Measurements from ENCODE around the gene PARK7. TPM values are rescaled to one million over a fixed set of nuclear protein-coding genes. Genes with fewer than 3 reads are reported as not detected.

The PARK7 gene
- total RNA-seq, 4 donors from 2014 or later = 48.2 to 85.8 (median 73.5) TPM

- TF ChIP-seq POLR2A (IDR thresholded peaks at IDR 0.05) = no peak
- TF ChIP-seq, protein P1, sequence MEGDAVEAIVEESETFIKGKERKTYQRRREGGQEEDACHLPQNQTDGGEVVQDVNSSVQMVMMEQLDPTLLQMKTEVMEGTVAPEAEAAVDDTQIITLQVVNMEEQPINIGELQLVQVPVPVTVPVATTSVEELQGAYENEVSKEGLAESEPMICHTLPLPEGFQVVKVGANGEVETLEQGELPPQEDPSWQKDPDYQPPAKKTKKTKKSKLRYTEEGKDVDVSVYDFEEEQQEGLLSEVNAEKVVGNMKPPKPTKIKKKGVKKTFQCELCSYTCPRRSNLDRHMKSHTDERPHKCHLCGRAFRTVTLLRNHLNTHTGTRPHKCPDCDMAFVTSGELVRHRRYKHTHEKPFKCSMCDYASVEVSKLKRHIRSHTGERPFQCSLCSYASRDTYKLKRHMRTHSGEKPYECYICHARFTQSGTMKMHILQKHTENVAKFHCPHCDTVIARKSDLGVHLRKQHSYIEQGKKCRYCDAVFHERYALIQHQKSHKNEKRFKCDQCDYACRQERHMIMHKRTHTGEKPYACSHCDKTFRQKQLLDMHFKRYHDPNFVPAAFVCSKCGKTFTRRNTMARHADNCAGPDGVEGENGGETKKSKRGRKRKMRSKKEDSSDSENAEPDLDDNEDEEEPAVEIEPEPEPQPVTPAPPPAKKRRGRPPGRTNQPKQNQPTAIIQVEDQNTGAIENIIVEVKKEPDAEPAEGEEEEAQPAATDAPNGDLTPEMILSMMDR (IDR thresholded peaks at IDR 0.05) = no peak
- DNase-seq = no peak
- H3K27me3 ChIP-seq = no peaks in the 10 kb centered on the region
- no peak overlapping the region for H3K4me3 ChIP-seq
- H3K27ac ChIP-seq = peak overlapping the region in 1 of 4 donors; percentile 52
- H3K36me3 ChIP-seq = peaks cover 0 to 32% (median 0%) of the 10 kb centered on the region in 3 donors
- H3K4me1 ChIP-seq = peaks cover 0 to 39% (median 0%) of the 10 kb centered on the region in 4 donors
- H3K9me3 ChIP-seq = no peaks in the 10 kb centered on the region
Observed at GRCh38 chr1:8016210-8016894, 54.8 kb downstream of the PARK7 start.

GRCh38 chr1:8016895-8017241 lies 55.4 kb downstream of the PARK7 start:
- no peak for TF ChIP-seq POLR2A (IDR thresholded peaks at IDR 0.05)
- TF ChIP-seq, protein P1 (IDR thresholded peaks at IDR 0.05) = no peak
- H3K4me1 ChIP-seq = peaks cover 0 to 39% (median 0%) of the 10 kb centered on the region in 4 donors
- H3K4me3 ChIP-seq = no peak overlapping the region
- DNase-seq = no peak
- H3K36me3 ChIP-seq = peaks cover 0 to 29% (median 0%) of the 10 kb centered on the region in 3 donors
- H3K27ac ChIP-seq = peak overlapping the region in 1 of 4 donors; percentile 19
- no peaks in the 10 kb centered on the region for H3K27me3 ChIP-seq
- no peaks in the 10 kb centered on the region for H3K9me3 ChIP-seq

DNA sequence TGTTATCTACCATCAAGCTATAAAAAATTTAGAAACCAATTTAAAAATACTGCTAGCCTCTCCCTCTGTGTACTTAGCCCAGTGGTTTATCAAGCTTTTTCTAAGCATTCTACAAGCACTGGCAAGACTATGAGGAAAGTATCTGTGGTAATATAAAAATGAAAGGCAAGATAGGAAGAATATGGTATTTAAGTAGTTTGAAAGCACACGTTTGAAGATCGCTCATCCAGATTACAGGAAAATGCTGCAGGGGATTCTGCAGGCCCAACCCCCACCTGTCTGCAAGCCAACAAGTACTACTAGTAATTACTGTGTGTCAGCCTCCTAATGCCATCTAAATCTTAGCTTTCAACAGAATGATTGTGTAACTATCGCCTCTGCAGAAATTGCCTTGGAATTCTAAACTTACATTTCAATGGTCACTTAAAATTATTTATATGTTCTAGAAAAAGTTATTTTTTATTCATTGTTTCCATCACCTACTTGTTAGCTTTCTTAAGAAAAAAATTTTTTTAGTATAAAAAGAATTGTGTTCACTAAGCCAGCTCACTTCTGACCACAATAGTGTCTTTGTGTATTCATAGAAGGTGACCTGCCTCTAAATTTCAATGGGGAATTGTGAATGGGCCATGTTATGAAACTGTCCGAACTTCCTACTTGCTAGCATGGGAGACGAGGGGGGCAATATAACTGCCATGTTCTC lies 56.1 kb downstream of the PARK7 start:
- TF ChIP-seq, protein P1 (IDR thresholded peaks at IDR 0.05) = no peak
- no peak for TF ChIP-seq POLR2A (IDR thresholded peaks at IDR 0.05)
- peak overlapping the region in 2 of 4 donors; percentile 19 to 50 for H3K27ac ChIP-seq
- DNase-seq = no peak
- H3K4me3 ChIP-seq = no peak overlapping the region
- peaks cover 0 to 45% (median 0%) of the 10 kb centered on the region in 4 donors for H3K4me1 ChIP-seq
- no peaks in the 10 kb centered on the region for H3K9me3 ChIP-seq
- no peaks in the 10 kb centered on the region for H3K27me3 ChIP-seq
- H3K36me3 ChIP-seq = peaks cover 0 to 22% (median 0%) of the 10 kb centered on the region in 3 donors

GRCh38 chr1:8018492-8019228 lies 57.1 kb downstream of the PARK7 start:
- Histone ChIP-seq H3K4me3 (peak overlapping the region in 1 of 4 donors; percentile 1), H3K36me3 (peaks cover 0 to 11% (median 0%) of the 10 kb centered on the region in 3 donors)

GRCh38 chr1:8019229-8019620 lies 57.7 kb downstream of the PARK7 start:
- Histone ChIP-seq H3K36me3 (peaks cover 0 to 6% (median 0%) of the 10 kb centered on the region in 3 donors), H3K4me1 (peaks cover 0 to 47% (median 0%) of the 10 kb centered on the region in 4 donors), H3K27ac (no peak overlapping the region), H3K4me3 (peak overlapping the region in 1 of 4 donors; percentile 1), H3K9me3 (no peaks in the 10 kb centered on the region), H3K27me3 (no peaks in the 10 kb centered on the region)
- no peak for DNase-seq
- TF ChIP-seq POLR2A (IDR thresholded peaks at IDR 0.05) = no peak
- TF ChIP-seq, protein P1 (IDR thresholded peaks at IDR 0.05) = no peak

More at GRCh38 chr1:8018492-8019228, 57.1 kb downstream of the PARK7 start:
- TF ChIP-seq, protein P1 (IDR thresholded peaks at IDR 0.05) = no peak
- TF ChIP-seq POLR2A (IDR thresholded peaks at IDR 0.05) = no peak
- H3K9me3 ChIP-seq = no peaks in the 10 kb centered on the region
- H3K27me3 ChIP-seq = no peaks in the 10 kb centered on the region
- peak overlapping the region in 1 of 4 donors; percentile 10 for H3K27ac ChIP-seq
- peaks cover 0 to 47% (median 0%) of the 10 kb centered on the region in 4 donors for H3K4me1 ChIP-seq
- no peak for DNase-seq

Measured in Peyer's patch (tissue), 4 donors.